Body of pancreas (tissue), 4 donors: ENCODE data around the gene TARDBP.

Experiments used
- CTCF ChIP-seq, 7 experiments: fragments of 450-650 bp in 4 of 7; fragments of 200-600 bp in 3 of 7; sonication (generic) in 3 of 7; IDR thresholded peaks; one replicate each; pipeline ENCODE4 v1.5.1; 2016 to 2019; ENCODE audit warnings: antibody characterized with exemption in 7 of 7
- POLR2A ChIP-seq, 3 donors: fragments of 450-650 bp; IDR thresholded peaks; one replicate each; pipeline ENCODE4 v1.6.1; 2016; ENCODE audit warnings: antibody characterized with exemption in 3 of 3, mild to moderate bottlenecking in 2 of 3

DNA sequence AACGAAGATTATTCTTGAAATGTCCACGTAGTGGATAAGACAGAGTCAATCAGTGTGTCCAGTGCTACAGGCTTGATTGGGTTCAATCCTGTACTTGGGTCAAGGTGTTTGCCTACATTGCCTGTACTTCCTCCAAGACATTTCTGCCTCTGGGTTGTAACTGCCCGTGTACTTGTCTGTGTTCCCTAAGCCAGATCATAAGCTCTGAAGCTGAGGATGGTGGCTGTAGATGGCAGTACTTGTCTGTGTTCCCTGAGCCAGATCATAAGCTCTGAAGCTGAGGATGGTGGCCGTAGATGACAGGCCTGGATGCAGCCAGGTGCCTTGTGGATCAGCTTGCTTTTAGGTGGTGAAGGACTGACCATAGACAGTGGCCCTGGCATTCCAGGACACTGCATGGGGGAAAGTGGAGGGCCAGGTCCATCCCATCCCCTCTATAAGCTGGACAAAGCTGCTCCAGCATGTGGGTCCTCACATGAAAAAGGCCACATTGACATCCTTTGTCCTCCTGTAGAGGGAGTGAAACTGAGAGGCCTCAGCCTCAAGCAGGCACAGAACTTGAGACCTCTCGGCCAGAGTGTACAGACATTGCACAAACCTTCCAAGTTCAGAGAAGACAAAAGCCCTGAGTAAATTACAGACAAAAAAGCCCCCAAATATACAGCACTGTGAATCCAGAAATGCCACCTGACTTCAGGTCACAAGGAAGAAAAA, 49.4 kb downstream of the TARDBP start:
- no peak for TF ChIP-seq POLR2A (IDR thresholded peaks at IDR 0.05)
- TF ChIP-seq CTCF (IDR thresholded peaks at IDR 0.05), result no peak
